ENCODE results near the gene EIF5A.

EIF5A gene

DNA sequence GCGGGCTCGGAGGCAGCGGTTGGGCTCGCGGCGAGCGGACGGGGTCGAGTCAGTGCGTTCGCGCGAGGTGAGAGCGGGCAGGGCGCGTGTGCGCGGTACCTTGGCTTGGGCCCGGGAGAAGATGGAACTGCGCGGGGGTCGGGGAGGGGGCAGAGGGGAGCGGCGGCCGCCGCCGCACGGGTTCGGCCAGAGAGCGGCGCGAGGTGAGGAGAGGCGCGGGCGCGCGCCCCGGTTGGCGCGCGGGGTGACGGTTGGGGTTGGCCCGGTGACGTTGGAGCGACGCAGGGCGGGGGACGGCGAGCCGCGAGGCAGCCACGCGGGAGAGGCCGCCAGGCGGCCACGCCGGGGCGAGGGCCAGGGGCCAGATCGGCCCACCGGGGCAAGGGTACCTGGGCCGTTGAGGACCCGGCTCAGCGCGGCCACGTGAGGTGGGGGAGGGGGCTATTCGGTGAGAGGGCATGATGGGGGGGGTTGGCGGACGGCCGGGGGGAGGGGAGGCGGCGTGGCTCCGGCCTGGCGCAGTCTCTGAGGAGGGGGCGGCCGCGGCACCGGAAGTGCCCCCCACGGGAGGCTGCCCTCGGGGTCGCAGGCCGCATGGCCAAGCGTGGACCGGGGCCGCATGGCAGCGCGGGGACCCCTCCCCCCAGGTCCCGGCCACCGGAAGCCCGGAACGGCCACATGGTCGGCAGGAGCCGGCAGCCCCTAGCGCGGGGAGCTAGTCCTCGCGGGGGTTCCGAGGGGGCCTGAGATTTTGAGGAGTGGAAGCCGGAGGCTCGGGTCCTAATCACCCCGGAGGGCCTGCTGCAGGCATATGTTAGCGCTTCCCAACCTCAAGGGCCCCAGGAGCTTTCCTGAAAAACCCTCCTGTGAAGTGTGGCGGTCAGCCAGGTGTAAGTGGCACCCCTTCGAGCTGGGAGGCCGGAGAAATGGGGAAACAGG, 527 bp downstream of the EIF5A start:
- peak overlapping the region; percentile 98 for H3K4me3 ChIP-seq (replicated peaks; ENCODE audit: low read depth, low read length)

DNA sequence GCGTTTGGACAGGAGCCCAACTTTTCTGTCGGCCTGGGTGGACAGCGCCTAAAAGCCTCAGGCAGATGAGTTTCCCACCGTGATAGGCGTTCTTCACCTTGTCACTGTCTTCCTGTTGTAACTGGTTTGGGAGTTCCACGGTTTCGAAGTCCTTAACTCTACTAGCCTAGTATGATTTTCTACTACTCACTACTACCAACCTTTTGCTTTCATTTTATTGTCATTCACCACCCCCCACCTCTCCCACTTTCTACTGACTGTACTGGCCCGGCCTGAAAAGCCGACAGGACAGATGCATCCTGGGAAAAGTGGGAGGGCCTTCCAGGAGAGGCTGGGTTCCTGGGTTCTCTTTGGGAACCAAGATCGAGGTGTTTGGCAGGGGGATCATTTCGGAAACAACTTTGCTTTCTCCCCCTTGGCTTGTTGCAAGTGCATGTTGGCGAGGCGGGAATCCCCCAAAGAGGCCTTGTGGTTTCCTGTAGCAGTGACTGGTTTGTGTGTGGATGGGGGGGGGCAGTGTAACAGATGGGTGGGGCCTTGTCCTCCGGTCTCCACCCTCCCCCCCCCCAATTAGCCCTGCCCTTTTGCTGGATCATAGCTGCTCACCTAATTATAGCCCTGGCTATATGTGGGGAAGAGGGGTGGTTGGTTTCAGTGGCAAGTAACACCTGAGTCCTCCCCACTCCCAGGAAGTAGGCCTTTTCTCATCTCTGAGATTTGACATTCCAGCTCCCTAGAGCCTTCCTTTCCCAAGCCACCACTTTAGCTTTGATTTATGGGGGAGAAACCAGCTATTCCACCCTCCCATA, 1.4 kb downstream of the EIF5A start:
- TF ChIP-seq, protein P1, sequence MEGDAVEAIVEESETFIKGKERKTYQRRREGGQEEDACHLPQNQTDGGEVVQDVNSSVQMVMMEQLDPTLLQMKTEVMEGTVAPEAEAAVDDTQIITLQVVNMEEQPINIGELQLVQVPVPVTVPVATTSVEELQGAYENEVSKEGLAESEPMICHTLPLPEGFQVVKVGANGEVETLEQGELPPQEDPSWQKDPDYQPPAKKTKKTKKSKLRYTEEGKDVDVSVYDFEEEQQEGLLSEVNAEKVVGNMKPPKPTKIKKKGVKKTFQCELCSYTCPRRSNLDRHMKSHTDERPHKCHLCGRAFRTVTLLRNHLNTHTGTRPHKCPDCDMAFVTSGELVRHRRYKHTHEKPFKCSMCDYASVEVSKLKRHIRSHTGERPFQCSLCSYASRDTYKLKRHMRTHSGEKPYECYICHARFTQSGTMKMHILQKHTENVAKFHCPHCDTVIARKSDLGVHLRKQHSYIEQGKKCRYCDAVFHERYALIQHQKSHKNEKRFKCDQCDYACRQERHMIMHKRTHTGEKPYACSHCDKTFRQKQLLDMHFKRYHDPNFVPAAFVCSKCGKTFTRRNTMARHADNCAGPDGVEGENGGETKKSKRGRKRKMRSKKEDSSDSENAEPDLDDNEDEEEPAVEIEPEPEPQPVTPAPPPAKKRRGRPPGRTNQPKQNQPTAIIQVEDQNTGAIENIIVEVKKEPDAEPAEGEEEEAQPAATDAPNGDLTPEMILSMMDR (IDR thresholded peaks at IDR 0.05; ENCODE audit: low read depth, low read length, missing control alignments) = no peak
- no peak for DNase-seq (ENCODE audit: extremely low read depth, low read depth)
- peak overlapping the region; percentile 98 for H3K4me3 ChIP-seq (replicated peaks; ENCODE audit: low read depth, low read length)

More for the DNA sequence above, 527 bp downstream of the EIF5A start:
- DNase-seq (ENCODE audit: extremely low read depth, low read depth) = no peak
- TF ChIP-seq, protein P1 (IDR thresholded peaks at IDR 0.05; ENCODE audit: low read depth, low read length, missing control alignments) = no peak

DNA sequence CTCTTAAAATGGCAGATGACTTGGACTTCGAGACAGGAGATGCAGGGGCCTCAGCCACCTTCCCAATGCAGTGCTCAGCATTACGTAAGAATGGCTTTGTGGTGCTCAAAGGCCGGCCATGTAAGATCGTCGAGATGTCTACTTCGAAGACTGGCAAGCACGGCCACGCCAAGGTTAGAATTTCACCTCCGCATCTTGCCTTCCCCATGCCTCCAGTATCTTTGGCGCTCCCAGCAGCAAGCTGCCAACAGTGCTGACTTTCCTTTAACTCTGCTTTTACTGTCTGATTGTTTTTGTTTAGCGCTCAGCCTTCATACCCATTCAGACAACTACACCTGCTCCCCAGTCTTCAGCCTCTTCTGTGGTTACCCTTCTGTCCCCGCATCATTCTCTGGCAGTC, 2.2 kb downstream of the EIF5A start:
- TF ChIP-seq, protein P1 (IDR thresholded peaks at IDR 0.05; ENCODE audit: low read depth, low read length, missing control alignments) = no peak
- peak overlapping the region; percentile 98 for H3K4me3 ChIP-seq (replicated peaks; ENCODE audit: low read depth, low read length)
- DNase-seq (ENCODE audit: extremely low read depth, low read depth) = no peak

DNA sequence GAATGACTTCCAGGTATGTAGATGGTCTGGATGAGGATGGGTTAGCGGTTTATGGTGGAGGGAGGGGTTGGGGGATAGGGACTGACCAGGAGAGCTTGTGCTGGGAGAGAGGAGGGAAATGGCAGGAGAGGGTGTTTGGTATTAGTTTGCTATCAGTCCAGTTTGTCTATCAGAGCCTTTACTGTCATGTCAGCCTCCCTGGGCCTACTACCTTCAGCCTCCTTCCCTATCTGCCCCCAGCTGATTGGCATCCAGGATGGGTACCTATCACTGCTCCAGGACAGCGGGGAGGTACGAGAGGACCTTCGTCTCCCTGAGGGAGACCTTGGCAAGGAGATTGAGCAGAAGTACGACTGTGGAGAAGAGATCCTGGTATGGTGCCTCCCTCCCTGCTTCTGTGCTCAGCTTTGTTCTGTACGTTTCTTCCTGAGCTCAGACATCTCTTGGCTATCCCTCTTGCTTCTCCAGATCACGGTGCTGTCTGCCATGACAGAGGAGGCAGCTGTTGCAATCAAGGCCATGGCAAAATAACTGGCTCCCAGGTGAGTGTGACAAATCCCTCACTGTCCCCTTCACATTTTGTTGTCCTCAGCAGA, 3.8 kb downstream of the EIF5A start:
- H3K4me3 ChIP-seq (replicated peaks; ENCODE audit: low read depth, low read length) = peak overlapping the region; percentile 98; the same call in 1 of the 2 replicates
- DNase-seq (ENCODE audit: extremely low read depth, low read depth) = no peak
- TF ChIP-seq, protein P1 (IDR thresholded peaks at IDR 0.05; ENCODE audit: low read depth, low read length, missing control alignments) = no peak

DNA sequence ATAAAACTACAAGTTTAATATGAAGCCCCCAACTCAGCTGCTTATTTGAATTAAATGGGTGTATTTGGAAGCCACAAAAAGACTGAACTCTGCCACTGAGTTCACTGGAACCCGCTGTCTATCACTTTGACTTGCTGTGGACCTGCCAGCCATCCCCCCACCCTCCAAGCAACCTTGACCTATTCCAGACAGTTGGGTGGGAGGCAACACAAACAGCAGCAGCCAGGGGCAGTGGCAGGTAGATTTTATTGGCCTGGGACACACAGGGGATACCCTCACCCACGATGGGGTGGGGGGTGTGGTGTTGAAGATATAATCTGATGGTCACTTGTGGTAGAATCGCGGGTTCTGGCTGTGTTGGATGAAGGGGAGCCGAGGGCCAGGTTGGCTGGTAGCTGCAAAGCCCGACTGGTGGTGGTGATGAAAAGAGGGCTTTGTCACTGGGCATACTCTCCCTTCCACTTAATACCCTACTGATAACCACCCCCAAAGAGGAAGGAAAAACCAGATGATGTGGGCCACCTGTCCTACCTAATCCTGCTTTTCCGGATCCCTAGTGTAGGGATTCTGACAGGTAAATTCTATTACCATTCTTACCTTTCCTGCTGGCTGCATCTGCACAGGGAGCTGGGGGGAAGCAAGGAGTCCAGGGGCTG, 5.1 kb downstream of the EIF5A start:
- DNase-seq (ENCODE audit: extremely low read depth, low read depth) = no peak
- TF ChIP-seq, protein P1 (IDR thresholded peaks at IDR 0.05; ENCODE audit: low read depth, low read length, missing control alignments) = no peak
- H3K4me3 ChIP-seq (replicated peaks; ENCODE audit: low read depth, low read length) = no peak overlapping the region

All from HFF-Myc (cell line).